Sigmoid colon (tissue), 4 donors: ENCODE data around the gene RAB5A.

Experiments used
- EP300 ChIP-seq, 4 donors: sonication (generic); formaldehyde crosslinking; IDR thresholded peaks; one replicate each; pipeline ENCODE4 v1.6.1; 2017; ENCODE audit warnings: antibody characterized with exemption in 4 of 4
- TF ChIP-seq, protein P1 (sequence below), 4 experiments: fragments of 450-650 bp in 3 of 4; fragments of 200-600 bp in 1 of 4; IDR thresholded peaks; one replicate each; pipeline ENCODE4 v1.5.1; 2016 to 2019; ENCODE audit warnings: antibody characterized with exemption in 4 of 4, mild to moderate bottlenecking in 3 of 4, moderate library complexity in 2 of 4

DNA sequence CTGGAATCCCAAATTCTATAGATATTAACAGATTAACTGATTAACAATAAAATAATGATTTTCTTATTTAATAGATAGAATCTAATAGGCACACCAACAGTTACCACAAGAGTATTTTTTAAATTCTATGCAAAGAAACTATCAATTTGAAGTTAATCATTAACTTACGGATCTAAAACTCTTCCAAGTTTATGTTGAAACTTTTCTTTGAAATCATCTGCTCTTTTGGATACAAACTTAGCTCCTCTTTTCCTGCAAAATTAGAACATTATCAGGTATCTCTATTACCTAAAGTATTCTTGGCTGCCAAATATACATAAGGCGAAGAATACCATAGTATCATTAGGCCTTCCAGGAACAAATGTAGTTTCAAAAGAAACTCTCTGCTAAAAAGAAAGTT is 47.6 kb upstream of the RAB5A start:
- TF ChIP-seq, protein P1, sequence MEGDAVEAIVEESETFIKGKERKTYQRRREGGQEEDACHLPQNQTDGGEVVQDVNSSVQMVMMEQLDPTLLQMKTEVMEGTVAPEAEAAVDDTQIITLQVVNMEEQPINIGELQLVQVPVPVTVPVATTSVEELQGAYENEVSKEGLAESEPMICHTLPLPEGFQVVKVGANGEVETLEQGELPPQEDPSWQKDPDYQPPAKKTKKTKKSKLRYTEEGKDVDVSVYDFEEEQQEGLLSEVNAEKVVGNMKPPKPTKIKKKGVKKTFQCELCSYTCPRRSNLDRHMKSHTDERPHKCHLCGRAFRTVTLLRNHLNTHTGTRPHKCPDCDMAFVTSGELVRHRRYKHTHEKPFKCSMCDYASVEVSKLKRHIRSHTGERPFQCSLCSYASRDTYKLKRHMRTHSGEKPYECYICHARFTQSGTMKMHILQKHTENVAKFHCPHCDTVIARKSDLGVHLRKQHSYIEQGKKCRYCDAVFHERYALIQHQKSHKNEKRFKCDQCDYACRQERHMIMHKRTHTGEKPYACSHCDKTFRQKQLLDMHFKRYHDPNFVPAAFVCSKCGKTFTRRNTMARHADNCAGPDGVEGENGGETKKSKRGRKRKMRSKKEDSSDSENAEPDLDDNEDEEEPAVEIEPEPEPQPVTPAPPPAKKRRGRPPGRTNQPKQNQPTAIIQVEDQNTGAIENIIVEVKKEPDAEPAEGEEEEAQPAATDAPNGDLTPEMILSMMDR (IDR thresholded peaks at IDR 0.05) = no peak
- TF ChIP-seq EP300 (IDR thresholded peaks at IDR 0.05) = no peak
